Measurements from ENCODE around the gene HOXC11.

The HOXC11 gene

DNA sequence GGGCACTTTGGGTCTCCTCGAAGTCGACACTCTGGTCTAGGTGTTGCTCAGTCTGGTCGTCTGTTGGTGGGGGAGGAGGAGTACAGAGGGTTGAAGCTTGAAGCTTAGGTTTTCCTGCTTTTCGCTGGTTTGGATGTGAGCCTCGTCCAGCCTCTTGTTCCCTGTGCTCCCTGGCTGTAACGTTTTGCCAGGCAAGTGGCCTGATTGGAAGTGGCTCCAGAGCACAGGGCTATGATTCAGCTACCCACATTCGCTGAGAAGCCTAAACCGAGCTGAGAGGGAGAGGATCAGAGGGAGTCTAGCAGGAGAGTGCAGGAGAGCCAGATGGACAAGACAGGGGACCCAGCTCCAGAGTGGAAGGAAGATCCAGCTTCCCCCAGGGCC lies 18.1 kb downstream of the HOXC11 start:
- no peak for TF ChIP-seq CTCF (IDR thresholded peaks at IDR 0.05)
- H3K27ac ChIP-seq = no peak overlapping the region
- peaks cover 100% of the 10 kb centered on the region for H3K27me3 ChIP-seq
- no peak overlapping the region for H3K4me3 ChIP-seq (ENCODE audit: low read depth in 1 of 2, low read length in 1 of 2)
- no peaks in the 10 kb centered on the region for H3K9me3 ChIP-seq
- H3K4me1 ChIP-seq (ENCODE audit: control insufficient read depth in 1 of 2, insufficient read depth in 1 of 2, low read depth in 1 of 2, low read length in 1 of 2) = peaks cover 12 to 19% of the 10 kb centered on the region in 2 experiments
- no peaks in the 10 kb centered on the region for H3K36me3 ChIP-seq

DNA sequence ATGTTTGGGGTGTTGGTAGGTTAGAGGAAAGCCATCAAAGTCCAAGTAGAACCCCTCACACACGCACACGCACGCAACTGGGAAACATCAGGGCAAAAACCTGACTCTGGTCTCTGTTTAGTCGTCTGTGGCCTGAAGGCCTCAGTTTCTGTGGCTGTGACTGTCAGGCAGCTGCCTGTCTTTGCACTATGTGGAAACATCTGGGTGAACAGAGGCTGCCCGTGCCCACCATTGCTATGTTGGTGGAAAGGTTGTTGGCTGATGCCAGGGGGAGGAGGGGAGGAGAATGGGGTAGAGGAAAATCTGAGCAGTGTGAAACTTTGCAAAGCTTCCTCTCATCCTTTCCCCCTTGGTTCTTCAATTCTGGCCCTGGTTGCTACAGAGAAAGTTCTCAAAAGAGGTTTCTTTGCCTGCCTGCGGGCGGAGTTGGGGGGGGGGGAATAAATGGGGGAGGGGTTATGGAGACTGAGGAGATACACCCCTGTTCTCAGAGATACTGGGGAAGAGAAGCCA lies 19.5 kb downstream of the HOXC11 start:
- no peak overlapping the region for H3K4me3 ChIP-seq (ENCODE audit: low read depth in 1 of 2, low read length in 1 of 2)
- H3K9me3 ChIP-seq = no peaks in the 10 kb centered on the region
- TF ChIP-seq CTCF (IDR thresholded peaks at IDR 0.05) = no peak
- no peak overlapping the region for H3K27ac ChIP-seq
- H3K36me3 ChIP-seq = no peaks in the 10 kb centered on the region
- H3K4me1 ChIP-seq (ENCODE audit: control insufficient read depth in 1 of 2, insufficient read depth in 1 of 2, low read depth in 1 of 2, low read length in 1 of 2) = peaks cover 15 to 19% of the 10 kb centered on the region in 2 experiments
- peaks cover 100% of the 10 kb centered on the region for H3K27me3 ChIP-seq

DNA sequence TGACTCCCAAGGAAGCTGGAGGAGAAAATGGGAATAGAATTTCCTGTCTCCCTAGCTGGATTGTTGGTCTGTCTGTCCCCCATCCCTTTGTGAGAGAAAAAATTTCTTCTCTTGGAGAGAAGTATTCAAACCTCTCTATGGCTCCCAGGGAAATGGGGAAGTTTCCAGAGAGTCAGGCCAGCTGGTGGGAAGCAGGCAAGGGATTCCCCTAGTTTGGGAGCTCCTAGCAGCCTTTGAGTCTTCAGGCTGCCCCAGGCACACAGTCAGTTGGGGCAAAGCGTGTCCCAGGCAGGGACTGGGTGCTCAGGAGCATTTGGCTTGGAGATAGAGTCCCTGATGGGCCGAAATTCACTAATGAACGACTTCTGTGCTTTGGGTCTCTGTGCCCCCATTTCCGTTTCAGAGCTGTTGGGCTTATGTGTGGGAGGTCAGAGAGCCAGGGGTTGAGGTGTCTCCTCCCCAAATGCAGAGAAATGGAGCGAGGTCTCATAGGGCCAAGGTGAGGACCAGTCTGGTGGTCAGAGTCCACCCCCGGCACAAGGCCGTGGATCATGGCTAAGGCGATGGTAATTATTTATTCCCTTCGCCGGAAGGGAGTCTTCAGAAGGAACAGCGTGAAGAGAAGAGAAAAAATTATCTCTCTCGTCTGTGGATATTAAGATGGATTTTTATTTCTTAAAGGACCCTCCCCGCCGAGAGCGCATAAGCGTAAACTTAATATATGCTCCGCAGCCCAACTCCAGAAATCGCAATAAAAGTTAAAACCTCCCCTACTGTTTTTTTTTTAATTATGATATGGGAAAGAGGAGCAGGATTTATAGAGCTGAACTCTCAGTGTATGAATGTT lies 20.5 kb downstream of the HOXC11 start:
- Histone ChIP-seq H3K4me3 (ENCODE audit: low read depth in 1 of 2, low read length in 1 of 2) (no peak overlapping the region), H3K4me1 (ENCODE audit: control insufficient read depth in 1 of 2, insufficient read depth in 1 of 2, low read depth in 1 of 2, low read length in 1 of 2) (peaks cover 15 to 19% of the 10 kb centered on the region in 2 experiments), H3K36me3 (no peaks in the 10 kb centered on the region), H3K9me3 (no peaks in the 10 kb centered on the region), H3K27ac (no peak overlapping the region), H3K27me3 (peaks cover 100% of the 10 kb centered on the region)
- TF ChIP-seq CTCF (IDR thresholded peaks at IDR 0.05) = no peak

- no peak for TF ChIP-seq CTCF (IDR thresholded peaks at IDR 0.05)
- H3K27me3 ChIP-seq = peaks cover 100% of the 10 kb centered on the region
- H3K4me3 ChIP-seq (ENCODE audit: low read depth in 1 of 2, low read length in 1 of 2) = no peak overlapping the region
- peaks cover 15 to 19% of the 10 kb centered on the region in 2 experiments for H3K4me1 ChIP-seq (ENCODE audit: control insufficient read depth in 1 of 2, insufficient read depth in 1 of 2, low read depth in 1 of 2, low read length in 1 of 2)
- H3K36me3 ChIP-seq = no peaks in the 10 kb centered on the region
- H3K9me3 ChIP-seq = no peaks in the 10 kb centered on the region
- no peak overlapping the region for H3K27ac ChIP-seq
These were observed 21.0 kb downstream of the HOXC11 start for GRCh38 chr12:53994009-53994263.

GRCh38 chr12:53994264-53995001 lies 21.5 kb downstream of the HOXC11 start:
- TF ChIP-seq CTCF (IDR thresholded peaks at IDR 0.05) = no peak
- H3K27me3 ChIP-seq = peaks cover 100% of the 10 kb centered on the region

More at GRCh38 chr12:53994264-53995001, 21.5 kb downstream of the HOXC11 start:
- H3K9me3 ChIP-seq = no peaks in the 10 kb centered on the region
- H3K36me3 ChIP-seq = no peaks in the 10 kb centered on the region
- peaks cover 15 to 19% of the 10 kb centered on the region in 2 experiments for H3K4me1 ChIP-seq (ENCODE audit: control insufficient read depth in 1 of 2, insufficient read depth in 1 of 2, low read depth in 1 of 2, low read length in 1 of 2)
- H3K4me3 ChIP-seq (ENCODE audit: low read depth in 1 of 2, low read length in 1 of 2) = no peak overlapping the region
- no peak overlapping the region for H3K27ac ChIP-seq
